Stimulated activated naive CD8-positive, alpha-beta T cell treated with anti-CD3 and anti-CD28 coated beads, Interleukin-15, Interleukin-2, amounts not matched to agents 100 ng/mL and 50 ng/mL, for 24 hours (primary cell): ENCODE measurements around the gene STIMATE.

ENCODE experiments used
- H3K27ac Mint-ChIP-seq: one replicate; pipeline ENCODE4 v1.8.0; 2021; ENCODE audit warnings: mild to moderate bottlenecking, mixed read lengths
- H3K27me3 Mint-ChIP-seq: one replicate; pipeline ENCODE4 v1.8.0; 2021; ENCODE audit warnings: mixed read lengths
- H3K36me3 Mint-ChIP-seq: one replicate; pipeline ENCODE4 v1.8.0; 2021; ENCODE audit warnings: low read depth, mixed read lengths
- H3K4me1 Mint-ChIP-seq: one replicate; pipeline ENCODE4 v1.8.0; 2021; ENCODE audit warnings: low read depth, mixed read lengths
- H3K4me3 Mint-ChIP-seq: one replicate; pipeline ENCODE4 v1.8.0; 2021; ENCODE audit warnings: mild to moderate bottlenecking, mixed read lengths
- H3K9me3 Mint-ChIP-seq: one replicate; pipeline ENCODE4 v1.8.0; 2021; ENCODE audit warnings: mixed read lengths

STIMATE gene

GRCh38 chr3:52833202-52833601 lies 64.1 kb downstream of the STIMATE start:
- Mint-ChIP-seq H3K27ac (no peak overlapping the region), H3K27me3 (no peaks in the 10 kb centered on the region), H3K4me3 (no peak overlapping the region), H3K36me3 (peaks cover 5% of the 10 kb centered on the region), H3K4me1 (peaks cover 12% of the 10 kb centered on the region), H3K9me3 (no peaks in the 10 kb centered on the region)

GRCh38 chr3:52831500-52832301 lies 65.6 kb downstream of the STIMATE start:
- Mint-ChIP-seq H3K4me1 (peaks cover 5% of the 10 kb centered on the region), H3K36me3 (no peaks in the 10 kb centered on the region), H3K9me3 (no peaks in the 10 kb centered on the region), H3K4me3 (no peak overlapping the region), H3K27me3 (no peaks in the 10 kb centered on the region), H3K27ac (no peak overlapping the region)

- Mint-ChIP-seq H3K27ac (no peak within 1 kb of the TSS), H3K36me3 (no peaks in the 10 kb centered on the region), H3K4me1 (peaks cover 5% of the 10 kb centered on the region), H3K27me3 (no peaks in the 10 kb centered on the region), H3K9me3 (no peaks in the 10 kb centered on the region), H3K4me3 (no peak within 1 kb of the TSS)
Observed at GRCh38 chr3:52830535-52831258, 66.7 kb downstream of the STIMATE start, which contains the start of gene ITIH4. Gene ITIH4, minus strand, starts transcription at chr3:52830672. Its CDS starts 30 bp downstream, at chr3:52830642.

GRCh38 chr3:52829906-52830463 lies 67.4 kb downstream of the STIMATE start:
- no peak overlapping the region for H3K27ac Mint-ChIP-seq
- no peak overlapping the region for H3K4me3 Mint-ChIP-seq
- no peaks in the 10 kb centered on the region for H3K27me3 Mint-ChIP-seq
- H3K9me3 Mint-ChIP-seq: no peaks in the 10 kb centered on the region
- no peaks in the 10 kb centered on the region for H3K36me3 Mint-ChIP-seq
- H3K4me1 Mint-ChIP-seq: peaks cover 5% of the 10 kb centered on the region

- Mint-ChIP-seq H3K27ac (no peak overlapping the region), H3K27me3 (no peaks in the 10 kb centered on the region), H3K4me1 (peaks cover 5% of the 10 kb centered on the region), H3K36me3 (no peaks in the 10 kb centered on the region), H3K4me3 (no peak overlapping the region), H3K9me3 (no peaks in the 10 kb centered on the region)
Observed at GRCh38 chr3:52829482-52829881, 67.9 kb downstream of the STIMATE start.

GRCh38 chr3:52827866-52828376 lies 69.4 kb downstream of the STIMATE start:
- Mint-ChIP-seq H3K27ac (no peak overlapping the region), H3K4me1 (peaks cover 5% of the 10 kb centered on the region), H3K4me3 (no peak overlapping the region), H3K36me3 (no peaks in the 10 kb centered on the region), H3K27me3 (no peaks in the 10 kb centered on the region), H3K9me3 (no peaks in the 10 kb centered on the region)

- Mint-ChIP-seq H3K27me3 (no peaks in the 10 kb centered on the region), H3K36me3 (no peaks in the 10 kb centered on the region), H3K9me3 (no peaks in the 10 kb centered on the region), H3K4me3 (no peak overlapping the region), H3K4me1 (peaks cover 5% of the 10 kb centered on the region), H3K27ac (no peak overlapping the region)
Observed at GRCh38 chr3:52827441-52827840, 69.9 kb downstream of the STIMATE start.

GRCh38 chr3:52824037-52824436 lies 73.3 kb downstream of the STIMATE start:
- Mint-ChIP-seq H3K4me3 (no peak overlapping the region), H3K9me3 (no peaks in the 10 kb centered on the region), H3K4me1 (no peaks in the 10 kb centered on the region), H3K27me3 (no peaks in the 10 kb centered on the region), H3K36me3 (no peaks in the 10 kb centered on the region), H3K27ac (no peak overlapping the region)

GRCh38 chr3:52822363-52822762 lies 75.0 kb downstream of the STIMATE start:
- H3K4me3 Mint-ChIP-seq: no peak overlapping the region
- H3K9me3 Mint-ChIP-seq: no peaks in the 10 kb centered on the region
- H3K27ac Mint-ChIP-seq: no peak overlapping the region
- H3K27me3 Mint-ChIP-seq: no peaks in the 10 kb centered on the region
- no peaks in the 10 kb centered on the region for H3K36me3 Mint-ChIP-seq
- H3K4me1 Mint-ChIP-seq: no peaks in the 10 kb centered on the region

GRCh38 chr3:52820736-52821135 lies 76.6 kb downstream of the STIMATE start:
- H3K9me3 Mint-ChIP-seq: no peaks in the 10 kb centered on the region
- H3K27ac Mint-ChIP-seq: no peak overlapping the region
- no peak overlapping the region for H3K4me3 Mint-ChIP-seq
- H3K4me1 Mint-ChIP-seq: no peaks in the 10 kb centered on the region
- no peaks in the 10 kb centered on the region for H3K27me3 Mint-ChIP-seq
- H3K36me3 Mint-ChIP-seq: no peaks in the 10 kb centered on the region

- Mint-ChIP-seq H3K27me3 (no peaks in the 10 kb centered on the region), H3K4me3 (no peak overlapping the region), H3K9me3 (no peaks in the 10 kb centered on the region), H3K36me3 (no peaks in the 10 kb centered on the region), H3K4me1 (no peaks in the 10 kb centered on the region), H3K27ac (no peak overlapping the region)
Observed at GRCh38 chr3:52819936-52820335, 77.4 kb downstream of the STIMATE start.

GRCh38 chr3:52817860-52818259 lies 79.5 kb downstream of the STIMATE start:
- Mint-ChIP-seq H3K27me3 (no peaks in the 10 kb centered on the region), H3K36me3 (no peaks in the 10 kb centered on the region), H3K27ac (no peak overlapping the region), H3K9me3 (no peaks in the 10 kb centered on the region), H3K4me1 (no peaks in the 10 kb centered on the region), H3K4me3 (no peak overlapping the region)

- Mint-ChIP-seq H3K27me3 (no peaks in the 10 kb centered on the region), H3K27ac (no peak overlapping the region), H3K4me1 (no peaks in the 10 kb centered on the region), H3K9me3 (no peaks in the 10 kb centered on the region), H3K4me3 (no peak overlapping the region), H3K36me3 (no peaks in the 10 kb centered on the region)
Observed at GRCh38 chr3:52817221-52817620, 80.1 kb downstream of the STIMATE start.

GRCh38 chr3:52816654-52817053 lies 80.7 kb downstream of the STIMATE start:
- no peaks in the 10 kb centered on the region for H3K27me3 Mint-ChIP-seq

GRCh38 chr3:52816199-52816598 lies 81.1 kb downstream of the STIMATE start:
- H3K27ac Mint-ChIP-seq: no peak overlapping the region

More at GRCh38 chr3:52816654-52817053, 80.7 kb downstream of the STIMATE start:
- Mint-ChIP-seq H3K4me1 (no peaks in the 10 kb centered on the region), H3K4me3 (no peak overlapping the region), H3K27ac (no peak overlapping the region), H3K9me3 (no peaks in the 10 kb centered on the region), H3K36me3 (no peaks in the 10 kb centered on the region)

More at GRCh38 chr3:52816199-52816598, 81.1 kb downstream of the STIMATE start:
- no peaks in the 10 kb centered on the region for H3K36me3 Mint-ChIP-seq
- no peaks in the 10 kb centered on the region for H3K9me3 Mint-ChIP-seq
- no peaks in the 10 kb centered on the region for H3K27me3 Mint-ChIP-seq
- no peaks in the 10 kb centered on the region for H3K4me1 Mint-ChIP-seq
- no peak overlapping the region for H3K4me3 Mint-ChIP-seq
